ENCODE data around the gene CDK13.
"Not testable (repeated sequence)": the region's sequence is repeated elsewhere in the genome, so short reads cannot be mapped to it uniquely, and the experiment has no call there.

GRCh38 chr7:40122100-40122939, 172.3 kb downstream of the CDK13 start:
- TF ChIP-seq POLR2A (IDR thresholded peaks at IDR 0.05; ENCODE audit: low read depth, low read length); CTCF (IDR thresholded peaks at IDR 0.05; ENCODE audit: extremely low read depth in 1 of 2, insufficient read depth in 1 of 2, low read depth in 1 of 2, low read length in 2 of 2); EZH2 (IDR thresholded peaks at IDR 0.05; ENCODE audit: borderline replicate concordance, low read depth, low read length, severe bottlenecking); JUN (IDR thresholded peaks at IDR 0.05; ENCODE audit: borderline replicate concordance, insufficient read depth, insufficient read length, low read depth); MAX (IDR thresholded peaks at IDR 0.05; ENCODE audit: insufficient read depth, insufficient read length); MYC (IDR thresholded peaks at IDR 0.05; ENCODE audit: low read depth, low read length); POLR2AphosphoS5 (IDR thresholded peaks at IDR 0.05; ENCODE audit: insufficient read depth, low read depth, low read length): not testable (repeated sequence)
